Neuronal stem cell (in vitro differentiated cells): ENCODE measurements around the gene SLC7A6.

Experiments
- DNase-seq: peaks from one replicate; pipeline ENCODE4 v3.0.0-alpha.2; 2013; ENCODE audit warnings: low spot score
- H2AFZ ChIP-seq: one replicate; pipeline ENCODE4 v1.6.1; 2013; ENCODE audit warnings: mild to moderate bottlenecking, low read length, inconsistent platforms
- H2AK5ac ChIP-seq: 2 replicates; pipeline ENCODE4 v1.6.1; 2013; ENCODE audit warnings: low read depth, mild to moderate bottlenecking, inconsistent platforms, low read length, moderate library complexity, mixed read lengths
- H2BK120ac ChIP-seq: 2 replicates; pipeline ENCODE4 v1.6.1; 2013; ENCODE audit warnings: low read depth, mild to moderate bottlenecking, inconsistent platforms, low read length, moderate library complexity, mixed read lengths
- H2BK12ac ChIP-seq: one replicate; pipeline ENCODE4 v1.6.1; 2013; ENCODE audit warnings: low read length, inconsistent platforms
- H2BK15ac ChIP-seq: 2 replicates; pipeline ENCODE4 v1.6.1; 2013; ENCODE audit warnings: mild to moderate bottlenecking, low read length, inconsistent platforms, mixed read lengths
- H2BK5ac ChIP-seq: one replicate; pipeline ENCODE4 v1.6.1; 2013; ENCODE audit warnings: inconsistent platforms, mild to moderate bottlenecking, low read length, moderate library complexity
- H3K14ac ChIP-seq: one replicate; pipeline ENCODE4 v1.6.1; 2013; ENCODE audit warnings: low read length, inconsistent platforms
- H3K18ac ChIP-seq: 2 replicates; pipeline ENCODE4 v1.6.1; 2013; ENCODE audit warnings: low read length, inconsistent platforms
- H3K23ac ChIP-seq: 2 replicates; pipeline ENCODE4 v1.6.1; 2013; ENCODE audit warnings: low read depth, mild to moderate bottlenecking, mixed read lengths, low read length, inconsistent platforms; ENCODE audit not compliant: poor library complexity
- H3K27ac ChIP-seq: replicated peaks from 3 replicates; pipeline ENCODE4 v1.5.1; 2013; ENCODE audit warnings: low read length, inconsistent platforms
- H3K27me3 ChIP-seq, 3 experiments: 2 replicates each; pipeline ENCODE4 v1.6.1; 2013; ENCODE audit warnings: low read length in 3 of 3, mild to moderate bottlenecking in 2 of 3, inconsistent platforms in 1 of 3, low read depth in 1 of 3, mixed read lengths in 1 of 3, moderate library complexity in 1 of 3; ENCODE audit not compliant: control insufficient read depth in 3 of 3, insufficient read depth in 3 of 3
- H3K36me3 ChIP-seq, 2 donors: replicated peaks in 1 of 2; 2 replicates each; pipeline ENCODE4 v1.6.1; 2013; ENCODE audit warnings: low read length in 2 of 2; ENCODE audit not compliant: control insufficient read depth in 2 of 2, insufficient read depth in 2 of 2
- H3K4ac ChIP-seq: 2 replicates; pipeline ENCODE4 v1.6.1; 2013; ENCODE audit warnings: inconsistent platforms, mild to moderate bottlenecking, low read length, moderate library complexity
- H3K4me1 ChIP-seq, 2 donors: 1 replicate in 1 of 2; 2 replicates in 1 of 2; pipeline ENCODE4 v1.6.1; 2013; ENCODE audit warnings: low read length in 2 of 2, low read depth in 1 of 2; ENCODE audit not compliant: control insufficient read depth in 2 of 2, insufficient read depth in 1 of 2
- H3K4me2 ChIP-seq: one replicate; pipeline ENCODE4 v1.6.1; 2013; ENCODE audit warnings: mild to moderate bottlenecking, low read length, inconsistent platforms; ENCODE audit not compliant: insufficient read depth, poor library complexity, severe bottlenecking
- H3K4me3 ChIP-seq, 2 donors: 2 replicates each; pipeline ENCODE4 v1.5.1; 2013; ENCODE audit warnings: low read length in 2 of 2, mild to moderate bottlenecking in 2 of 2, inconsistent platforms in 1 of 2, moderate library complexity in 1 of 2
- H3K79me1 ChIP-seq: one replicate; pipeline ENCODE4 v1.6.1; 2013; ENCODE audit warnings: low read depth, mild to moderate bottlenecking, inconsistent platforms, low read length, moderate library complexity
- H3K9ac ChIP-seq: one replicate; pipeline ENCODE4 v1.6.1; 2013; ENCODE audit warnings: mild to moderate bottlenecking, low read depth, low read length, inconsistent platforms; ENCODE audit not compliant: poor library complexity
- H3K9me3 ChIP-seq, 2 donors: replicated peaks in 1 of 2; 2 replicates each; pipeline versions ENCODE3 to v1.6.1; 2013; ENCODE audit warnings: low read length in 2 of 2, mild to moderate bottlenecking in 2 of 2, inconsistent platforms in 1 of 2, low read depth in 1 of 2, mixed read lengths in 1 of 2, moderate library complexity in 1 of 2; ENCODE audit not compliant: control insufficient read depth in 2 of 2, insufficient read depth in 1 of 2
- H4K8ac ChIP-seq: one replicate; pipeline ENCODE4 v1.6.1; 2013; ENCODE audit warnings: low read depth, mild to moderate bottlenecking, inconsistent platforms, low read length, moderate library complexity
- H4K91ac ChIP-seq: one replicate; pipeline ENCODE4 v1.6.1; 2013; ENCODE audit warnings: low read length, low read depth, mild to moderate bottlenecking, inconsistent platforms; ENCODE audit not compliant: poor library complexity
- WGBS, 2 donors: extraction: QIAGEN DNeasy Blood & Tissue Kit; methylation state at CpG; one replicate each; pipeline ENCODE4 v1.1.7; 2013; ENCODE audit warnings: missing lambda C conversion rate in 2 of 2, mixed read lengths in 1 of 2; ENCODE audit not compliant: insufficient read length in 2 of 2, insufficient replicate concordance in 1 of 2; ENCODE audit errors: extremely low coverage in 2 of 2; 5-methylcytosine and 5-hydroxymethylcytosine counted together

SLC7A6 gene

DNA sequence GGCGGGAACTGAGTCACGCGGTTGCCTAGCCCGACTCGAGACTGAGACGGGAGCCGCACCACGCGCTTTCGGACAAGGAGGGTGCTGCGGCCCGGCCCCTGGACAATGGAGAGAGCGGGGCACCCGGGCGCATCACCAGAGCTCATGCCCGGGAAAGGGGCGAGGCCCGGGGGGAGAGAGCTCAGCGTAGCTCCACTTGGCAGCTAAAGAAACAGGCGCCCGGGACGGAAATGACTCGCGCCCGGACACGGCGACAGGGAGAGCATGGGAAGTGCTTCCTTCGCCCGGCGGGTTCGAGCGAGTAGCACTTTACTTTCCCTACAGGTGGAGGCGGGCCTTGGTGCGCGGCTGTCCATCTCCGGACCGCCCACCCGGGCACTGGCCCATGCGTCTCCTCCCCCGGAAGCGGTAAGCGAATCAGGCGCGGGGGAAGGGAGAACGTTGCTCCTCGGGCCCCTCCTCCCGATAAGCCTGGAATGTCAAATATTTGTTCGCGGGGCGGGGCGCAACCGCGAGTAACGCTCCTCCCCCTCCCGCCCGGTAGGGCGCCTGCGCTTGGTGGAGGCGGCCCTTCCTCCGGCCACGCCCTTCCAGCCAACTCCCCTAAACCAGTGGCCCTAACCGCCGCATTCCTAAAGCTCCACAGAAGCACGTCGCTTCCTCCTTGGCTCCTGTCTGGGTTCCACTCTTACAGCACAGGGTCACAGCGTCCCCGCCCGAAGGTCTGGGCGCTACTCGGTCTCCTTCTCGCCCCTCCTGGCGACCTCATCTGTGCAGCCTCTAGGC lies 26.9 kb upstream of the SLC7A6 start:
- Histone ChIP-seq H4K8ac (no peak overlapping the region), H3K79me1 (peaks cover 2% of the 10 kb centered on the region), H3K4me3 (peak overlapping the region; percentile 37 to 73), H3K27ac (peak overlapping the region; percentile 76), H3K18ac (peak overlapping the region; percentile 93), H3K9ac (peak overlapping the region; percentile 79), H2AFZ (peak overlapping the region; percentile 89), H2BK12ac (peak overlapping the region; percentile 24), H4K91ac (no peak overlapping the region), H2BK120ac (peak overlapping the region; percentile 7), H2AK5ac (peak overlapping the region; percentile 90), H3K9me3 (peaks cover 0 to 21% of the 10 kb centered on the region in 2 donors), H3K4ac (peak overlapping the region; percentile 85), H3K23ac (peak overlapping the region; percentile 75), H2BK15ac (peak overlapping the region; percentile 95), H3K27me3 (peaks cover 0 to 37% (median 14%) of the 10 kb centered on the region in 3 experiments), H3K36me3 (no peaks in the 10 kb centered on the region), H2BK5ac (peak overlapping the region; percentile 77), H3K4me2 (peak overlapping the region; percentile 94), H3K4me1 (peaks cover 9 to 18% of the 10 kb centered on the region in 2 donors), H3K14ac (no peak overlapping the region)
- peak; percentile 98 for DNase-seq
- WGBS, 2 donors, result no CpG with 5 or more reads among the region's 72 CpGs

DNA sequence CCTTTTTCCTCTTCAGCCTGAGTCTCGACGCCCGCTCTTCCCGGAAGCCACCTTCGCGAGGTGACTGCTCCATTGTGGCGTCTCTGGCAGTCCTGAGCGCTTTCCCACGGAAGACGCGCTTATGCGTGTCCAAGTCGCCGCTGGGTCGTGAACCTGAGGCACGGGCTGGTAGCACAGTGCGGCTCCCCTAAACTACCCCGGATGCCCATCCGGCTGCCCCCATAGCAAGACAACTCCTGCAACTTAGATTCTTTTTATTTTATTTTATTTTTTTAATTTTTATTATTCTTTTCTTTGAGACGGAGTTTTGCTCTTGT lies 26.3 kb upstream of the SLC7A6 start:
- Histone ChIP-seq H3K4ac (peak overlapping the region; percentile 85), H3K36me3 (no peaks in the 10 kb centered on the region), H3K18ac (peak overlapping the region; percentile 77), H3K27ac (peak overlapping the region; percentile 76), H3K9ac (peak overlapping the region; percentile 79), H2BK5ac (peak overlapping the region; percentile 77), H2AFZ (peak overlapping the region; percentile 89), H3K14ac (no peak overlapping the region), H3K79me1 (peaks cover 2% of the 10 kb centered on the region), H3K4me3 (peak overlapping the region; percentile 0 to 61), H2BK120ac (peak overlapping the region; percentile 7), H3K27me3 (peaks cover 0 to 37% (median 14%) of the 10 kb centered on the region in 3 experiments), H3K4me1 (peaks cover 9 to 18% of the 10 kb centered on the region in 2 donors), H2AK5ac (no peak overlapping the region), H3K23ac (peak overlapping the region; percentile 75), H3K4me2 (peak overlapping the region; percentile 63), H4K91ac (no peak overlapping the region), H3K9me3 (peaks cover 0 to 21% of the 10 kb centered on the region in 2 donors), H4K8ac (no peak overlapping the region), H2BK12ac (peak overlapping the region; percentile 24), H2BK15ac (peak overlapping the region; percentile 95)
- no peak for DNase-seq
- no CpG with 5 or more reads among the region's 20 CpGs for WGBS, 2 donors

- H2BK12ac ChIP-seq, result no peak overlapping the region
- H2AK5ac ChIP-seq, result no peak overlapping the region
- no peak overlapping the region for H2BK15ac ChIP-seq
- H3K4me3 ChIP-seq, result no peak overlapping the region
- no peak overlapping the region for H4K8ac ChIP-seq
- no peak overlapping the region for H3K4ac ChIP-seq
- peaks cover 0 to 12% of the 10 kb centered on the region in 2 donors for H3K9me3 ChIP-seq
- peaks cover 0 to 8% (median 0%) of the 10 kb centered on the region in 3 experiments for H3K27me3 ChIP-seq
- H2AFZ ChIP-seq, result no peak overlapping the region
- H3K18ac ChIP-seq, result no peak overlapping the region
- no CpG with 5 or more reads among the region's 7 CpGs for WGBS, 2 donors
- no peak overlapping the region for H4K91ac ChIP-seq
- no peaks in the 10 kb centered on the region for H3K36me3 ChIP-seq
- no peak overlapping the region for H2BK5ac ChIP-seq
- H3K9ac ChIP-seq, result no peak overlapping the region
- H3K23ac ChIP-seq, result no peak overlapping the region
- no peak overlapping the region for H3K27ac ChIP-seq
- no peak overlapping the region for H2BK120ac ChIP-seq
- peaks cover 12% of the 10 kb centered on the region in 2 donors for H3K4me1 ChIP-seq
- H3K14ac ChIP-seq, result no peak overlapping the region
- H3K4me2 ChIP-seq, result no peak overlapping the region
- DNase-seq, result no peak
- peaks cover 5% of the 10 kb centered on the region for H3K79me1 ChIP-seq
Measured at GRCh38 chr16:68242085-68242484, 22.2 kb upstream of the SLC7A6 start.
